WTC11 (cell line): Measurements from ENCODE around the gene GYS2. TPM values are rescaled to one million over a fixed set of nuclear protein-coding genes. Genes with fewer than 3 reads are reported as not detected.

ENCODE experiments used
- ATAC-seq: fragments of 200-7000 bp; cut with Tn5 transposase; 2 replicates; pipeline ENCODE4 v1.10.0; 2021; ENCODE audit warnings: mild to moderate bottlenecking, moderate library complexity
- Bru-seq: library from RNA; stranded (reverse); fragments of 400-500 nt; gene quantifications from one replicate; lab custom pipeline; 2021; lab: Mats Ljungman, UMichigan
- CTCF ChIA-PET: fragments of 300-600 bp; sonication (Branson Sonifier 250); formaldehyde crosslinking; loops from one replicate; lab custom pipeline; 2021; ENCODE audit warnings: antibody characterized with exemption; lab: Charles Lee
- POLR2A ChIA-PET: fragments of 350-600 bp; sonication (Branson Sonifier 250); formaldehyde crosslinking; loops from one replicate; lab custom pipeline; 2021; ENCODE audit warnings: antibody characterized with exemption; lab: Charles Lee
- DNase-seq: peaks from one replicate; pipeline ENCODE4 v3.0.0; 2021; ENCODE audit warnings: low spot score
- H3K27ac Mint-ChIP-seq: 2 replicates; pipeline ENCODE4 v1.8.0; 2021; ENCODE audit warnings: mixed read lengths
- H3K27me3 Mint-ChIP-seq: 2 replicates; pipeline ENCODE4 v1.8.0; 2021; ENCODE audit warnings: low read depth, mild to moderate bottlenecking, moderate library complexity, mixed read lengths
- H3K36me3 Mint-ChIP-seq: 2 replicates; pipeline ENCODE4 v1.8.0; 2021; ENCODE audit warnings: mixed read lengths
- H3K4me1 Mint-ChIP-seq: 2 replicates; pipeline ENCODE4 v1.8.0; 2022; ENCODE audit warnings: mixed read lengths
- H3K4me3 Mint-ChIP-seq: 2 replicates; pipeline ENCODE4 v1.8.0; 2021; ENCODE audit warnings: mild to moderate bottlenecking, moderate library complexity, mixed read lengths
- H3K9me3 Mint-ChIP-seq: 2 replicates; pipeline ENCODE4 v1.8.0; 2021; ENCODE audit warnings: mixed read lengths
- CTCF ChIP-seq: fragments of 200-600 bp; IDR thresholded peaks from 2 replicates; pipeline ENCODE4 v1.8.0; 2022; ENCODE audit warnings: antibody characterized with exemption
- ERG ChIP-seq: fragments of 250-450 bp; sonication (Bioruptor Pico); IDR thresholded peaks from 2 replicates; pipeline ENCODE4 v1.8.0; 2021; ENCODE audit warnings: mild to moderate bottlenecking
- KAT7 ChIP-seq: sonication (generic); formaldehyde crosslinking; IDR thresholded peaks from 2 replicates; pipeline ENCODE4 v1.8.1; 2023; ENCODE audit warnings: missing genetic modification reagents, mild to moderate bottlenecking, borderline replicate concordance
- PRRX2 ChIP-seq: fragments of 250-450 bp; sonication (Bioruptor Pico); IDR thresholded peaks from 2 replicates; pipeline ENCODE4 v1.8.0; 2021; ENCODE audit warnings: mild to moderate bottlenecking
- RORB ChIP-seq: fragments of 250-450 bp; sonication (Bioruptor Pico); IDR thresholded peaks from 2 replicates; pipeline ENCODE4 v1.9.0; 2021; ENCODE audit warnings: mild to moderate bottlenecking
- SOX15 ChIP-seq: fragments of 250-450 bp; sonication (Bioruptor Pico); IDR thresholded peaks from 2 replicates; pipeline ENCODE4 v1.9.0; 2021; ENCODE audit warnings: mild to moderate bottlenecking
- ZBTB21 ChIP-seq: sonication (generic); formaldehyde crosslinking; IDR thresholded peaks from 2 replicates; pipeline ENCODE4 v1.8.1; 2023; ENCODE audit warnings: mild to moderate bottlenecking, missing genetic modification reagents, borderline replicate concordance
- ZNF219 ChIP-seq: sonication (generic); formaldehyde crosslinking; IDR thresholded peaks from 2 replicates; pipeline ENCODE4 v1.8.0; 2023; ENCODE audit warnings: missing genetic modification reagents, mild to moderate bottlenecking, borderline replicate concordance
- ZNF671 ChIP-seq: fragments of 250-450 bp; sonication (Bioruptor Pico); IDR thresholded peaks from 2 replicates; pipeline ENCODE4 v1.8.0; 2021; ENCODE audit warnings: mild to moderate bottlenecking
- long read RNA-seq, 3 experiments: library from RNA in 1 of 3; library from capped mRNA in 1 of 3; library from polyadenylated mRNA in 1 of 3; unstranded in 2 of 3; stranded (forward) in 1 of 3; transcript quantifications; one replicate each; pipeline ENCODE4 v2.0.0, GENCODE V29; 2021
- total RNA-seq: library from RNA; stranded (reverse); gene quantifications from 3 replicates; pipeline ENCODE4 v1.2.3, GENCODE V29; 2021
- TF ChIP-seq, protein P1 (sequence below): sonication (generic); formaldehyde crosslinking; IDR thresholded peaks from 2 replicates; pipeline ENCODE4 v1.8.0; 2022; ENCODE audit warnings: missing genetic modification reagents
- TF ChIP-seq, protein P2 (sequence below): sonication (generic); formaldehyde crosslinking; IDR thresholded peaks from 2 replicates; pipeline ENCODE4 v1.8.1; 2023; ENCODE audit warnings: mild to moderate bottlenecking, missing genetic modification reagents
- TF ChIP-seq, protein P3 (sequence below): sonication (generic); formaldehyde crosslinking; IDR thresholded peaks from 2 replicates; pipeline ENCODE4 v1.8.1; 2022; ENCODE audit warnings: low read depth, mild to moderate bottlenecking, moderate library complexity, missing genetic modification reagents, borderline replicate concordance
- TF ChIP-seq, protein P4 (sequence below): fragments of 250-450 bp; sonication (Bioruptor Pico); IDR thresholded peaks from 2 replicates; pipeline ENCODE4 v1.9.0; 2021; ENCODE audit warnings: moderate library complexity, mild to moderate bottlenecking, inconsistent platforms, borderline replicate concordance

GYS2 gene
- total RNA-seq (not detected in 3 replicates), Bru-seq, nascent RNA (percentile 21 among the genes with signal in this experiment)
- long read RNA-seq, experiment 1, result 0 reads
- long read RNA-seq, experiment 2, result 0 reads
- long read RNA-seq, experiment 3, result 0 reads

DNA sequence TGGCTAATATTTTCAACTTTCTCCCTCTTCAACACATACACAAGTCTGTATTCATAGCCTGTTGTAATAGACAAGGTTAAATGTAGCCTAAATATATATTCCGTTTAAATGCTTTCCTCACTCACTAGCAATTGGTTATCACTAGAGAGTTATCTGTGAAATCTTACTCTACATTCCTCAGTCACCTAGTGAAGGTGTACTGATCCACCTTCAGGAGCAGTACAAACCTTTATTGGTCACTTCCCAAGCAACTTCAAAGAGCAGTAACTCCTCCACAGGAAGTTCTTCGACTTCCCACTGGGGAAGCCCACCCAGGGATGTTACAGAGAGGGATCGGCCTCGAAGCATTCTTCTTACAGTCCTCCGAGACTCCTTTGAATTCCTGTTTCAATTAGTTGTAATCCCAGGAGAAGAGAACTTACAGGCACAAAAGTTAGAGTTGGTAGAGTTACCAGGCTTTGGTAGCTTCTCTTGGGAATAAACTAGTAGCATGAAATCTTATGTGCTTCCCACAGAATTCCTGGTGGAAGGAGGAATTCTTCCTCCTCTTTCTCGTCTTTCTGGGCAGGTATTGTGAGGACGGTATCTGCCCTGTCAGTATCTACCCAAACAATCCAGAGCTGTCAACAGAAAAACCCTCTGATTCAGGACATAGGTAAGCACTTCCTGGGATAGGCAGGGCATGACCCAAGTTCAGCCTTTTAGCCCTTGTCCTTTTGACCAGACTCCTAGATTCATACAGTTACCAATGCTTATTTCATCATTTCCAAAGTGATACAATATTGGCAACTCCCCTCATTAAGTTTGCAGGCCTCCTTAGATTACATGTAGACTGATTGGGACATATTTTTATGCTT is at the start of gene GYS2:
GYS2 (minus strand) TSS at position 603 of the 857 bp plus-strand sequence; CDS start at position 348, 255 bp downstream.
- 0 out of 2 replicates have a peak, but pooled peaks cover 3% of the 10 kb centered on the region for H3K27me3 Mint-ChIP-seq
- H3K4me1 Mint-ChIP-seq, result peaks cover 15% of the 10 kb centered on the region
- H3K27ac Mint-ChIP-seq, result no peak within 1 kb of the TSS
- no peak for TF ChIP-seq KAT7
- ChIA-PET CTCF (interaction anchor here (1.2 kb wide), 1 partner anchor 9 kb away, joined by 4 read pairs; no protein-coding TSS in a partner anchor), POLR2A (no interaction called here)
- no peaks in the 10 kb centered on the region for H3K36me3 Mint-ChIP-seq
- ATAC-seq (peak; percentile 72), DNase-seq (no peak)
- no peak within 1 kb of the TSS for H3K4me3 Mint-ChIP-seq
- no peaks in the 10 kb centered on the region for H3K9me3 Mint-ChIP-seq

GRCh38 chr12:21651821-21652220 is 47.2 kb upstream of the GYS2 start:
- Mint-ChIP-seq H3K4me1 (peaks cover 87% of the 10 kb centered on the region), H3K9me3 (no peaks in the 10 kb centered on the region), H3K27ac (peak overlapping the region; percentile 41; the same call in 1 of the 2 replicates), H3K27me3 (no peaks in the 10 kb centered on the region)
- TF ChIP-seq PRRX2 (CRISPR knock-in tag) (no peak), ERG (CRISPR knock-in tag) (no peak), ZNF671 (CRISPR knock-in tag) (no peak), ZBTB21 (no peak), SOX15 (CRISPR knock-in tag) (no peak), CTCF (no peak), ZNF219 (CRISPR knock-in tag) (no peak), KAT7 (no peak), RORB (CRISPR knock-in tag) (no peak)
- TF ChIP-seq, protein P1, sequence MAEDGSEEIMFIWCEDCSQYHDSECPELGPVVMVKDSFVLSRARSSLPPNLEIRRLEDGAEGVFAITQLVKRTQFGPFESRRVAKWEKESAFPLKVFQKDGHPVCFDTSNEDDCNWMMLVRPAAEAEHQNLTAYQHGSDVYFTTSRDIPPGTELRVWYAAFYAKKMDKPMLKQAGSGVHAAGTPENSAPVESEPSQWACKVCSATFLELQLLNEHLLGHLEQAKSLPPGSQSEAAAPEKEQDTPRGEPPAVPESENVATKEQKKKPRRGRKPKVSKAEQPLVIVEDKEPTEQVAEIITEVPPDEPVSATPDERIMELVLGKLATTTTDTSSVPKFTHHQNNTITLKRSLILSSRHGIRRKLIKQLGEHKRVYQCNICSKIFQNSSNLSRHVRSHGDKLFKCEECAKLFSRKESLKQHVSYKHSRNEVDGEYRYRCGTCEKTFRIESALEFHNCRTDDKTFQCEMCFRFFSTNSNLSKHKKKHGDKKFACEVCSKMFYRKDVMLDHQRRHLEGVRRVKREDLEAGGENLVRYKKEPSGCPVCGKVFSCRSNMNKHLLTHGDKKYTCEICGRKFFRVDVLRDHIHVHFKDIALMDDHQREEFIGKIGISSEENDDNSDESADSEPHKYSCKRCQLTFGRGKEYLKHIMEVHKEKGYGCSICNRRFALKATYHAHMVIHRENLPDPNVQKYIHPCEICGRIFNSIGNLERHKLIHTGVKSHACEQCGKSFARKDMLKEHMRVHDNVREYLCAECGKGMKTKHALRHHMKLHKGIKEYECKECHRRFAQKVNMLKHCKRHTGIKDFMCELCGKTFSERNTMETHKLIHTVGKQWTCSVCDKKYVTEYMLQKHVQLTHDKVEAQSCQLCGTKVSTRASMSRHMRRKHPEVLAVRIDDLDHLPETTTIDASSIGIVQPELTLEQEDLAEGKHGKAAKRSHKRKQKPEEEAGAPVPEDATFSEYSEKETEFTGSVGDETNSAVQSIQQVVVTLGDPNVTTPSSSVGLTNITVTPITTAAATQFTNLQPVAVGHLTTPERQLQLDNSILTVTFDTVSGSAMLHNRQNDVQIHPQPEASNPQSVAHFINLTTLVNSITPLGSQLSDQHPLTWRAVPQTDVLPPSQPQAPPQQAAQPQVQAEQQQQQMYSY (CRISPR knock-in tag), result no peak
- TF ChIP-seq, protein P2, sequence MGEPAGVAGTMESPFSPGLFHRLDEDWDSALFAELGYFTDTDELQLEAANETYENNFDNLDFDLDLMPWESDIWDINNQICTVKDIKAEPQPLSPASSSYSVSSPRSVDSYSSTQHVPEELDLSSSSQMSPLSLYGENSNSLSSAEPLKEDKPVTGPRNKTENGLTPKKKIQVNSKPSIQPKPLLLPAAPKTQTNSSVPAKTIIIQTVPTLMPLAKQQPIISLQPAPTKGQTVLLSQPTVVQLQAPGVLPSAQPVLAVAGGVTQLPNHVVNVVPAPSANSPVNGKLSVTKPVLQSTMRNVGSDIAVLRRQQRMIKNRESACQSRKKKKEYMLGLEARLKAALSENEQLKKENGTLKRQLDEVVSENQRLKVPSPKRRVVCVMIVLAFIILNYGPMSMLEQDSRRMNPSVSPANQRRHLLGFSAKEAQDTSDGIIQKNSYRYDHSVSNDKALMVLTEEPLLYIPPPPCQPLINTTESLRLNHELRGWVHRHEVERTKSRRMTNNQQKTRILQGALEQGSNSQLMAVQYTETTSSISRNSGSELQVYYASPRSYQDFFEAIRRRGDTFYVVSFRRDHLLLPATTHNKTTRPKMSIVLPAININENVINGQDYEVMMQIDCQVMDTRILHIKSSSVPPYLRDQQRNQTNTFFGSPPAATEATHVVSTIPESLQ (CRISPR knock-in tag), result no peak
- TF ChIP-seq, protein P3, sequence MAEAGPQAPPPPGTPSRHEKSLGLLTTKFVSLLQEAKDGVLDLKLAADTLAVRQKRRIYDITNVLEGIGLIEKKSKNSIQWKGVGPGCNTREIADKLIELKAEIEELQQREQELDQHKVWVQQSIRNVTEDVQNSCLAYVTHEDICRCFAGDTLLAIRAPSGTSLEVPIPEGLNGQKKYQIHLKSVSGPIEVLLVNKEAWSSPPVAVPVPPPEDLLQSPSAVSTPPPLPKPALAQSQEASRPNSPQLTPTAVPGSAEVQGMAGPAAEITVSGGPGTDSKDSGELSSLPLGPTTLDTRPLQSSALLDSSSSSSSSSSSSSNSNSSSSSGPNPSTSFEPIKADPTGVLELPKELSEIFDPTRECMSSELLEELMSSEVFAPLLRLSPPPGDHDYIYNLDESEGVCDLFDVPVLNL (CRISPR knock-in tag), result no peak
- TF ChIP-seq, protein P4, sequence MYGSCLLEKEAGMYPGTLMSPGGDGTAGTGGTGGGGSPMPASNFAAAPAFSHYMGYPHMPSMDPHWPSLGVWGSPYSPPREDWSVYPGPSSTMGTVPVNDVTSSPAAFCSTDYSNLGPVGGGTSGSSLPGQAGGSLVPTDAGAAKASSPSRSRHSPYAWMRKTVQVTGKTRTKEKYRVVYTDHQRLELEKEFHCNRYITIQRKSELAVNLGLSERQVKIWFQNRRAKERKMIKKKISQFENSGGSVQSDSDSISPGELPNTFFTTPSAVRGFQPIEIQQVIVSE (CRISPR knock-in tag), result no peak
- TF ChIP-seq, all 79 proteins: peak for 0
- no peak for ATAC-seq
- POLR2A ChIA-PET, result interaction anchor here (1.2 to 1.6 kb wide), 2 partner anchors 122 to 150 kb away, joined by 3 read pairs; partner anchors contain the start of genes GOLT1B, KCNJ8 and RECQL
- CTCF ChIA-PET, result interaction anchor here (1.5 kb wide), 1 partner anchor 28 kb away, joined by 3 read pairs; no protein-coding TSS in a partner anchor
- H3K36me3 Mint-ChIP-seq, result peaks cover 95% of the 10 kb centered on the region
- no peak for DNase-seq
- peak overlapping the region; percentile 12; the same call in 1 of the 2 replicates for H3K4me3 Mint-ChIP-seq
